ENCODE measurements around the gene ABCC2.
"Not testable (repeated sequence)": the region's sequence is repeated elsewhere in the genome, so short reads cannot be mapped to it uniquely, and the experiment has no call there.

The ABCC2 gene

GRCh38 chr10:99782447-99783286, at the start of gene ABCC2:
Gene ABCC2, plus strand, starts transcription at chr10:99782640. Its CDS starts 205 bp downstream, at chr10:99782845.
- DNase-seq = no peak

DNA sequence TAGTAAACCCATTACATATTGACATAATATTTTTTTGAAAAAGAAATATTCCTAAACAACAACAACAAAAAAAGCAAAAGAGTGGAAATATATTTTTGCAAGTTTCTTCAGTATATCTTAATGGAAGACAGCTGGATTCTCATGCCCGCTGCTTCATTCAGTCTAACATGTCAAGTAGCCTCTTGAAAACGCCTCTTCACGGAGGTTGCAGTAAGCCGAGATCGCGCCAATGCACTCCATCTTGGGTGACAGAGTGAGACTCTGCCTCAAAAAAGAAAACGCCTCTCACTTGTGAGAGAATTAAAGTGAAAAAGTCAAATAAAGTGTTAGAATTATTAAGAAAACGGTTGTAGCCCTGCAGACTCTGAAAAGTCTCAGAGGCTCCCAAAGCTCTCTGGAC, 49.1 kb upstream of the ABCC2 start:
- no peak for DNase-seq

DNA sequence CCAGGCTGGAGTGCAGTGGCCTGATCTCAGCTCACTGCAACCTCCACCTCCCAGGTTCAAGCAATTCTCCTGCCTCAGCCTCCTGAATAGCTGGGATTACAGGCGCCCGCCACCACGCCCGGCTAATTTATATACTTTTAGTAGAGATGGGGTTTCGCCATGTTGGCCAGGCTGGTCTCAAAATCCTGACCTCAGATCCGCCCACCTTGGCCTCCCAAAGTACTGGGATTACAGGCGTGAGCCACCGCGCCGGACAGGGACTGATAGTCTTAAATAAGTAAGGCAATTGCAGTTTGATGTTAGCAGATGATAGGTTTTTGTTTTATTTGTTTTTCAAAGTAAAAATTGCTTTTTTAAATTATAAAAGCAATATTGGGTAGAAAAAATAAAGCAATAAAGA, 48.3 kb upstream of the ABCC2 start:
- DNase-seq = not testable (repeated sequence)

GRCh38 chr10:99740260-99740659, 42.2 kb upstream of the ABCC2 start:
- DNase-seq = no peak

DNA sequence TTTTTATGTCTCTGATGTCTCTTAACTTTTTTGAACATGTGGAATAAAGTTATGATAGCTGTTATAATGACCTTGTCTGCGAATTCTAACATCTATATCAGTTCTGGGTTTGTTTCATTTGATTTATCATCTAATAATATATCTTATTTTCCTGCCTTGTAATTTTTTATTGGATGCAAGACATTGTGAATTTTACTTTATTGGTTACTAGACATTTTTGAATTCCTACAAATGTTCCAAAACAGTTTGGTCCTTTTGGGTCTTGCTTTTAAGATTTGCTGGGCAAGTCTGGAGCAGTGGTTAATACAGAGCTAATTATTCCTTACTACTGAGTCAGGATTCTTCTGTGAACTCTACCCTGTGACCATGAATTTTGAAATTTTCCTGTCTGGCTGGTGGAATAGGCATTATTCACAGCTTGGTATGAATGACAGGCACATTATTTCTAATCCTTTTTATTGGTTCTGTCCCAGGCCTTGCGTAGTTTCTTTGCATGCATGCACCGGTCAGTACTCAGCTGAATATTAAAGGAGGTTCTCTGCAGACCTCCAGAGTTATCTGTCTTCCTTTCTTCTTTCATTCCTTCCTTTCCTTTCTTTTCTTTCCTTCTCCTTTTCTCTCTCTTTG, 41.4 kb upstream of the ABCC2 start:
- DNase-seq = no peak

DNA sequence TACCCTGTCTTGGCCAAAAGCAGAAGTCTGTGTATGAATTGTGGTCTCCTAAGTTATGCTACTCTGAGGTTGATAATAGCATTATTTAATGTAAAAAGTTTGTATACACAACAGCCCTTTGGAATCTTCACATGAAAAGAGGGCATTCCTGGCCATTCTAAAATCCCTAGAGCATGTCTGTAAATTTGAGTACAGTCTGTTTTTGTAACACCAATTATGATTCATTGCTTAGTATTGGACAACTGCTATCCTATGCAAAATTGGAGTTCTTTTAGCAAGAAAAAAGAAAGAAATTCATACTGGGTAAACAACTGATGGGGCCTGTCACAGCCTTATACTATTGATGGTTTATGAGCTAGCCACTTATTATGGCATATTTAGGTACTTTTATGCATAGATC, 40.2 kb upstream of the ABCC2 start:
- no peak for DNase-seq

GRCh38 chr10:99742701-99743100, 39.7 kb upstream of the ABCC2 start:
- DNase-seq = no peak

DNA sequence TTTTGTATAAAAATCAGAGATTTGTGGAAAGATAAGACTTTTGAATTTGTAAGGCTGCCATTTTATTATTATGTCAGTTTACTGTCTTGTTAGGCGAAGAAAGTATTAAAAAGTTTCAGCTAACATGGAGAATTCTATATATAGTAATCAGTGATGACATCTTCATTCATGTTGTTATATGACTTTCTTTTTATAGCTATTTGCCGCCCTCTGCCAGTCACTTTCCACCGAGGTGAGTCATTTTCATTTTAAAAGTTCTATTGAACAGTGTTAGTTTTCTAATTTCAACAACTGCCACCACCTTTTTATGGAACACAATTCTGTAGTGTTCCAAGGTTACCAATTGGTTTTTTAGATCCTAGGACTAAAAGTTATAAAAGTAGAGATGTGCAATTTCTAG, 38.6 kb upstream of the ABCC2 start:
- DNase-seq = no peak

DNA sequence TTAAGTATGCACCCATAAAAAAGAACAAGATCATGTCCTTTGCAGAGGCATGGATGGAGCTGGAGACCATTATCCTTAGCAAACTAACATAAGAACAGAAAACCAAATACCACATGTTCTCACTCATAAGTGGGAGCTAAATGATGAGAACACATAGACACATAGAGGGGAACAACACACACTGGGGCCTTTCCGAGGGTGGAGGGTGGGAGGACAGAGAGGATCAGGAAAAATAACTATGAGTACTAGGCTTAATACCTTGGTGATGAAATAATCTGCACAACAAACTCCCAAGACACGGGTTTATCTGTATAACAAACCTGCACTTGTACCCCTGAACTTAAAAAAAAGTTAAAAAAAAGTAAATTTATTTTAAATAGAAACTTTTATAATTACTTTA, 36.3 kb upstream of the ABCC2 start:
- DNase-seq = not testable (repeated sequence)

DNA sequence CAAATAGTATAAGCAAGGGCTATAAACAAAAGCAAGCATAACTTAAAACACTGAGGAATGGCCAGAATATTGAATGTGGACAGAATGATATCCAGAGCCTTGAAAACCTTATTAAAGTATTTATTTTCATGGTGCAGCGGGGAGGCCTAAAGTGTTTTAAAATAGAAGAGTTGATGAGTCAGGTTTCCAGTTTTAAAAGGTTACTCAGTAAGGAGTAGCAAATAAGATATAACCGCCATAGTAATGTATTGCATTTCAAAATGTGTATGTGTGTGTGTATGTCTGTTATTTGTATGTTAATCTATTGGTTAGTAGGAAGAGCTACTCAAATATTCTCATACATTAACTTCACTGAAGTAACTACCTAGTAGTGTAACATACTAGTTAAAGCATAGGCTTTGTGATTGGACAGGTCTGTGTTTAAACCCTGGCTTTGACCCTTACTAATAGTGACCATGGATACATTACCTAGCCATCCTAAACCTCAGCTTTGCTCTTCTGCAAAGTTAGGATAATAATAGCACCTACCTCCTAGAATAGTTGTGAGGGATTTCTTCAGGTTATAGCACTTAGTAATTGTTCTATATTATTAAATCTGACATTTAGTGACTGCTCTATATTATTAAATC, 33.5 kb upstream of the ABCC2 start:
- DNase-seq = no peak

DNA sequence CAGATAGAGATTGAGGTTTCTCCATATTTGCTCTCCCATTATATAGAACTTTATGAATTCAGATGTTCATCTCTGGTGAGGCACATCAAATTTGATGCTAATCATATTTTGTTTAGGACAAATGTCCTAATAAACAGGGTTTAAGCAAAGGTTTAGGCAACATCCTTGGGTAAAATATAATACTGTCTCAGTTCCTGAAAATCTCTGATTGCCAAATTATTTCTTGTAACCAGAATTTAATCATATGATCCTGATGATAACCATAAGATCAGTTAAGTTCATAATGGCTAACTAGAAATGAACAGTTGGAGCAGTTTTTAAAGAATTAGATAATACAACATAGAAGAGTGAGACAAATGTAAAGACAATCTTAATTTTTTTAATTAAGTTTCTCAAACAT, 31.8 kb upstream of the ABCC2 start:
- DNase-seq = no peak

- DNase-seq = no peak
These were observed 27.8 kb upstream of the ABCC2 start for GRCh38 chr10:99754670-99755069.

GRCh38 chr10:99756159-99756558, 26.3 kb upstream of the ABCC2 start:
- no peak for DNase-seq

GRCh38 chr10:99758211-99758891, 24.1 kb upstream of the ABCC2 start:
- no peak for DNase-seq

DNA sequence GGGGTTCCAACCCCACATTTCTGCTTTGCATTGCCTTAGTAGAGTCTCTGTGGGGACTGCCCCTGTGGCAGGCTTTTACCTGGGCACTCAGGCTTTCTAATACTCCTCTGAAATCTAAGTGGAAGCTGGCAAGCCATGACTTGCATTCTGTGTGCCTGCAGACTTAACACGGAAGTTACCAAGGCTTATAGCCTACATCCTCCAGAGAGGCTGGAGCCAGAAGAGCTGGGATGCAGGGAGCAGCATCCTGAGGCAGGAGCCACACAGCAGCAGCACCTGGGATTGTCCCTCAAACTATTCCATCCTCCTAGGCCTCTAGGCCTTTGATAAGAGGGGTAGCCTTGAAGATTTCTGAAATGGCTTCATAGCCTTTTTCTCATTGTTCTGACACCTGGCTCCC, 22.1 kb upstream of the ABCC2 start:
- DNase-seq = no peak

GRCh38 chr10:99761365-99761764, 21.1 kb upstream of the ABCC2 start:
- no peak for DNase-seq

DNA sequence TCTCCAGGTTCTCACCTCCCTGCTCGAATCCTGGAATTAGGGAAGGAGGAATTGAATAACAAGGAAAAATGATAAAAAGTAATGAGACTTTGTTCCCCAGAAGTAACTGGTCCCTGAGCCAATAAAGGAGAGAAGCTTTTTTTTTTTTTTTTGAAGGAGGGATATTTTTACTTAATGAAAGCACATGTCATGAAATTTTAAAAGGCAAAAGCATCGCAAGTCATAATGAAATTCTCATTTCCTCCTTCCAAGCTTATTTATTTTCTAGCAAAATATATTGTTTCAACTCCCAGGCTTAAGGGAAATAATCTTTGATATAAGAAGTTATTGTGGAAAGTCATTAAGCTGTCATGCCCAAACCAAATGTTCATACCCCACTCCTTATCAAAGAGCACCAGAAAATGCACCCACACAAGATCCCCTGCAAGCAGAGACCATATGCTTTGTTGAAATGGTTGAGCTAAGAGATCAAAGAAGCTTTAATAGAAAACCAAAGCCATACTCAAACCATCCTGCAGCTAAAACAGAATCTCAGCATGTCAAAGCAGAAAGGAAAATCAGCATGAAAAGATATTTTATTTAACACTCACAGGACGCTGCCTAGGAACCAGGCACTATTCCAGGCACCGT, 16.7 kb upstream of the ABCC2 start:
- DNase-seq = no peak

DNA sequence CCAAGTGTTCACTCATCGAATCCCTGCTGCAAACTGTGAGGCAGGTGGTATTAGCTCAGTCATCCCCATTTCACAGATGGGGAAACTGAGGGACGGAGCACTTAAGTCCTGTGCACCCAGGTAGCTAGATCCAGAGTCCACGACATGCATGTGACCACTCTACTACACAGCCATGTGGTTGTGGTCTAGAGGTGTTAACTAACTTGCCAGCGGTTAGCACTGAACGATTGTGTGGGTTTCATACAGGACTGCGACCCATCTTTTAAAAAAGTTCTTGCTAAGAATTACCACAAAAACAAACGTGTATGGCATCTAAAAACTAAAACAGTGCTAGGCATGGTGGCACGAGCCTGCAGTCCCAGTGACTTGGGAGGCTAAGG, 16.1 kb upstream of the ABCC2 start:
- no peak for DNase-seq

- no peak for DNase-seq
These were observed 14.5 kb upstream of the ABCC2 start for GRCh38 chr10:99767901-99768300.

DNA sequence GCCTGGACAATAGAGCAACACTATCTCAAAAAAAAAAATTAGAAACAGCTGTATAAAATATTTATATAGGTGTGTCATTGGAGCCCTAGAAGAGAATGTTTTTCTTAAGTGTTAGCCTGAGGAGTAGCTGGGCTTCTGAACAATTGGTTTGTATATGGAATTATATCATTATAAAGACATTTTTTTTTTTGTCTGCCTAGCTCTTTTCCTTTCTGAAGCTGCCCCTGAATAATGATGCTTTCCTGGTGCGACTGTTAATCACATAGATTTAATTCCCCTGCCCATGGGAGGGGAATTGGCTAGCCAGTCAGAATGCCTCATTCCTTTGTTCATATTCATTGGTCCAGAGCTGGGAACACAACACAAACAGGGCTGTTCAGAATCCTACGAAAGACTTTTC, 13.9 kb upstream of the ABCC2 start:
- no peak for DNase-seq

- DNase-seq = no peak
These were observed 12.7 kb upstream of the ABCC2 start for GRCh38 chr10:99769706-99770105.

- DNase-seq = no peak
These were observed 11.9 kb upstream of the ABCC2 start for GRCh38 chr10:99770408-99771045.

DNA sequence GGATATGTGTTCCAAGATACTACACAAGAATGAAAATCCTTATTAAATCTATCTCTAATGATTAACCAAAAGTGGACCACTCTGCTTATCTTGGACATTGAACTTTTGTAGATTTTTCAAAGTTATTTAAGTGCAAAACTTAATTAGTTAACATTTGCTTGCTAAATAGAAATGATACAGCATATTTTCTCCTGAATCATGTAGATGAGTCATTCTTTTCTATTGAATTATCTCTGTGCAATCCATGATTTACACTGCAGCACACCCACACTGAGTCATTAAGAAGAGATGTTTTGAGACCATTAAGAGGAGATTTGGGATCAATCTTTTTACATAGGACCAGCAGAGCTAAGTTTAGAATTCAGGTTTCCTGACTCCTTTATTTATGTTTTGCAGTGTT, 6.6 kb upstream of the ABCC2 start:
- no peak for DNase-seq

All from activated naive CD4-positive, alpha-beta T cell (primary cell).